WTC11 (cell line): ENCODE results near the gene GMNC.

Experiments used
- CTCF ChIP-seq: fragments of 200-600 bp; IDR thresholded peaks from 2 replicates; pipeline ENCODE4 v1.8.0; 2022; ENCODE audit warnings: antibody characterized with exemption
- E2F1 ChIP-seq: sonication (generic); formaldehyde crosslinking; IDR thresholded peaks from 2 replicates; pipeline ENCODE4 v1.8.0; 2022; ENCODE audit warnings: mild to moderate bottlenecking, missing genetic modification reagents
- ETV6 ChIP-seq: sonication (generic); formaldehyde crosslinking; IDR thresholded peaks from 2 replicates; pipeline ENCODE4 v1.8.1; 2022; ENCODE audit warnings: mild to moderate bottlenecking, missing genetic modification reagents
- SP1 ChIP-seq: sonication (generic); formaldehyde crosslinking; conservative IDR thresholded peaks from 2 replicates; pipeline ENCODE4 v1.8.1; 2022; ENCODE audit warnings: missing genetic modification reagents
- TEAD1 ChIP-seq: sonication (generic); formaldehyde crosslinking; IDR thresholded peaks from 2 replicates; pipeline ENCODE4 v1.8.0; 2022; ENCODE audit warnings: mild to moderate bottlenecking, missing genetic modification reagents
- USF1 ChIP-seq: sonication (generic); formaldehyde crosslinking; IDR thresholded peaks from 2 replicates; pipeline ENCODE4 v1.8.0; 2022; ENCODE audit warnings: mild to moderate bottlenecking, missing genetic modification reagents

GRCh38 chr3:190909908-190910307 lies 47.4 kb upstream of the GMNC start:
- TF ChIP-seq USF1 (CRISPR knock-in tag): no peak
- no peak for TF ChIP-seq E2F1 (CRISPR knock-in tag)
- no peak for TF ChIP-seq ETV6
- no peak for TF ChIP-seq TEAD1 (CRISPR knock-in tag)
- TF ChIP-seq CTCF: no peak
- no peak for TF ChIP-seq SP1
